Measurements from ENCODE around the gene POLA1.

Gene POLA1

DNA sequence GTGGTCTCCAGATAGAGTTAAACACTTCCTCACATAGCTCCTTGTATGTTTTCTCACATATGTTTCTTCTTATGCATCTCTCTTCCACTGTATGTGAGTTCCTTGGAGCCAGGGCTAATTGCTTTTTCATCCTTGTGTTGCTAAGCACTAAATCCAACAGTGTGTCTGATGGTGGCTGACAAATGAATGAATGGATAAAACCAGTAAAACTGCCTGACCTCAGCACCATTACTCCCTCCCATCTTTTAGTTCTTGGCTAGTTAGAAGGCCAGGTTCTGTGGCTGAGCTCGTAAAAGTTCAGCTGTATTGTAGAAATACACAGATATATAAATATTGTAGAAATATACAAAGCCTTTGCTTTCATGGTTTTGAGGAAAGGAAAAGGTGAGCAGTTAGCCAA lies 271.7 kb downstream of the POLA1 start:
- DNase-seq (ENCODE audit: low read depth in 4 of 4, low spot score in 1 of 4) = no peak

DNA sequence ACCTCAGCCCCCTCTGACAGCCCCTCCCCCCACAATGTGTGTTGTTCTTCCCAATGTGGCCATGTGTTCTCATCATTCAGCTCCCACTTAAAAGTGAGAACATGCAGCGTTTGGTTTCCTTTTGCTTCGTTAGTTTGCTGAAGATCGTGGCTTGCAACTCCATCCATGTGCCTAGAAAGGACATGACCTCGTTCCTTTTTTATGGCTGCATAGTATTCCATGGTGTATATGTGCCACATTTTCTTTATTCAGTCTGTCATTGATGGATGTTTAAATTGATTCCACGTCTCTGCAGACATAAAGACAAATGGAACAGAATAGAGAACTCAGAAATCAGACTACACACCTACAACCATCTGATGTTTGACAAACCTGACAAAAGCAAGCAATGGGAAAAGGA lies 276.1 kb downstream of the POLA1 start:
- no peak for DNase-seq (ENCODE audit: low read depth in 4 of 4, low spot score in 1 of 4)

GRCh38 chrX:24979081-24979480 lies 285.4 kb downstream of the POLA1 start:
- no peak for DNase-seq (ENCODE audit: low read depth in 4 of 4, low spot score in 1 of 4)

DNA sequence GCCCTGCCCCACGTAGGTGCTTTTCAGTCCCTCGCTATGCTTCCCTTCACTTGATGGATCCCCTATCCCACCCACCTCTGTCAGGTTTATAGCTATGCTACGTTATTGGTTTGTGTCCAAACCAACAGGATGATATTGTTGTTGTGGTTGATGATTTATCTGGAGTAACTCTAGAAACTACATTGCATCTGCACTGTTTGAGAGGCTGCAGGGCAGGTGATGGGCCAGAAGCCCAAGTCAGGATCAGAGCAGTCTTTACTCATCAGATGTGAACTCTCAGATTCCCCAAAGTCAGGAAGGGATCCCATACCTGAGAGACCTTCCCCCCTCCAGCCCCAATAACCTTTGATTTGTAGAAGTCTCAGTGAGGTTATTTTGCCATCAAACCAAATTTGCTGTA lies 287.3 kb downstream of the POLA1 start:
- DNase-seq (ENCODE audit: low read depth in 4 of 4, low spot score in 1 of 4) = no peak

- no peak for DNase-seq (ENCODE audit: low read depth in 4 of 4, low spot score in 1 of 4)
Measured at GRCh38 chrX:24982306-24982965, 288.7 kb downstream of the POLA1 start.

- no peak for DNase-seq (ENCODE audit: low read depth in 4 of 4, low spot score in 1 of 4)
Measured at GRCh38 chrX:24983931-24984330, 290.2 kb downstream of the POLA1 start.

GRCh38 chrX:24985120-24985519 lies 291.4 kb downstream of the POLA1 start:
- DNase-seq (ENCODE audit: low read depth in 4 of 4, low spot score in 1 of 4) = no peak

- no peak for DNase-seq (ENCODE audit: low read depth in 4 of 4, low spot score in 1 of 4)
Measured at GRCh38 chrX:24987731-24988130, 294.0 kb downstream of the POLA1 start.

GRCh38 chrX:24988314-24988713 lies 294.6 kb downstream of the POLA1 start:
- no peak for DNase-seq (ENCODE audit: low read depth in 4 of 4, low spot score in 1 of 4)

DNA sequence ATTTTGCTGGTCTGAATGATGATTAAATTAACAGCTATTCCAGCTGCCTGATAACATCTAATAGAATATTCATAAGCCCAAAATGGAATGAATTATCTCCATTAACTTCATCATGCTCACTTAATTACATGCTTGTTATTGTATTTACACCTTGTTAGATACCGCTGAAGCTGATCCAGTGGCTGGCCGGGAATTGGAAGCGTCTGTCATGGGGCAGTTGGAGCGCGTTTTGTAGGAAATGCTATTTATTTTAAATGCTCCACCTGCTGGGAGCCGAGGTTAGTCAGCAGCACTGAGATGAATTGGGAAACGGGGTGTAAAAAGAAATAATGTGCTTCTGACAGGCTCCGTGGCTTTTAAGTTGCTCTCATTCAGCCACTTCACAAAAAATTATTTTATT lies 296.8 kb downstream of the POLA1 start:
- DNase-seq (ENCODE audit: low read depth in 4 of 4, low spot score in 1 of 4) = no peak

- DNase-seq (ENCODE audit: low read depth in 4 of 4, low spot score in 1 of 4) = no peak
Measured at GRCh38 chrX:24993879-24994278, 300.2 kb downstream of the POLA1 start.

DNA sequence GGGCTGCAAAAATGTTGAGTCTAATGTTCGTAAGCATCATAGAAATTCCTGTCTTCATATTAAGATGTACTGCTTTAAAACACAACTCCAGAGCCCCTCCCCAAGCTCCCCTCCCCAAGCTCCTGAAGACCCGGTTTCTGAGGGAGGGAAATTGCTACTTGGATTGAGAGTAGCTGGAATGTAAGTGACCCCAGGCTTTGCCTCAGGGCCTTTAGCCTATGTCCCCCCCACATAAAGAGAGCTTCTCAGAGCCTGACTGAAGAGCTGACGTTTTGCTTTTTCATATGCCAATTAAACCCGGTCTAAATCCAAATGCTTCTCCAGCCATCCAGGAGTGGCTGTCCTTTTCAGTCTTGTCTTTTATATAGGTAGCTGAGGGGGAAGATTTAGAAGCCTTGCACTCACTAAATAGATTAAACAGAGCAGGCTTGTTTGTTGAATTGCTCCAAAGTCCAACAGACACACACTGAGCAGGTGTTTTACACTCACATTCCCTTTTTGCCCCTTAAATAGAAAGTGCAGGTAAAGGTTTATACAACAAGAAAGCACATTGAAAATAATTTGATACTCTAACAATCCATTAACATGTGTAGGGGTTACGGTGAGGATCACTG lies 302.5 kb downstream of the POLA1 start:
- no peak for DNase-seq (ENCODE audit: low read depth in 4 of 4, low spot score in 1 of 4)

GRCh38 chrX:24999511-24999910 lies 305.8 kb downstream of the POLA1 start:
- no peak for DNase-seq (ENCODE audit: low read depth in 4 of 4, low spot score in 1 of 4)

- DNase-seq (ENCODE audit: low read depth in 4 of 4, low spot score in 1 of 4) = no peak
Measured at GRCh38 chrX:25001808-25002660, 308.3 kb downstream of the POLA1 start.

GRCh38 chrX:25002661-25003020 lies 308.9 kb downstream of the POLA1 start:
- DNase-seq (ENCODE audit: low read depth in 4 of 4, low spot score in 1 of 4) = no peak

DNA sequence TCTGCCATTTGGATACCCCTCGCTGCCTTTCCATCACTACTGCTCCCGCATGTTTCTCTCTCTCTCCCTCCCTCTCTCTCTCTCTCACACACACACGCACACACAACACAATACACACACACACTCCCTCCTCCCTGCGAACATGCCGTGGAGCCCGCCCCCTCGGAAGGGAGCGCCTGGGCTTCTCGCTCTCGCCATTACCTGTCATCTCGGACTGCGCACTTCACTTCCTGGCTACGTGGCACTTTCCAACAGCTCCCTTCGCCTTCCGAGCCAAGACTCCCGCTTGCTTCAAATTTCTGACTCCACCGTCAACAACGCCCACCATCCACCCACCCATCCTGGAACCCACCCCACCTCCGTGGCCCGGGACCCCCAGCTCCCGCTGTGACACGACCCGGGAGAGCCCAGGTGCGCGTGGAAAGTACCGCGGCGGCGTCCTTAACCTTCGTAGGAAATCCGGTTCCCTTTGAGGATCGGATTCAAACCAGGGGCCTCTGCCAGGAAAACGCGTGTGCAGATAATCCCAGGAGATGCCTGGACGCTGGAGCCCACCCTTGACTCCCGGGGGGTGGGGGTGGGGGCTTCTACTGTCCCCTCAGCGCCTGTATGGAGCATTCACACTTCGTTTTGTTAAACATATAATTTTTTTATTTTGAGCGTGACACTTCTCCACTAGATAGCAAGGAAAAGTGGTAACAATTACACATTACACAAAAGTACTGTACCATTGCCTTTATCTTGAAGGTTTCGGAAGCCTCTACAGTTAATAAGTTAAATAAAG lies 309.5 kb downstream of the POLA1 start:
- no peak for DNase-seq (ENCODE audit: low read depth in 4 of 4, low spot score in 1 of 4)

DNA sequence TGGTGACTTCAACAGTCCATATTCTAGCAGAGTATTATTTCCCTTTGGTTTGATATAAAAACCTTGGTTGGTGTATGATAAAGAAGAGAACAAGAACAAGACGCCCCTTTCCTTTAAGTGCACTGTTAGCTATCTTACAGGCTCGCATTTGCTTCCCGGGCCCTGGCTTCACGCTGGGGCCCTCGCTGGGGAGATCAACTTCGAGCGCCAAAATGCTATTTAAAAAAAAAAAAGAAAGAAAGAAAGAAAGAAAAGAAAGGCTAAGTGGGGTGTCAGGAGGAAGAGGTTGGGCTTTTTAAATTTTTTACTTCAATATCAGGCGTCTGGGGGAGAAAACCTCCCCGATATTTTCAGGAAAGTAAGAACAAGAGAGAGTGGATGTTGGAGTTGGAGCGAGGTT lies 310.3 kb downstream of the POLA1 start:
- DNase-seq (ENCODE audit: low read depth in 4 of 4, low spot score in 1 of 4) = no peak

DNA sequence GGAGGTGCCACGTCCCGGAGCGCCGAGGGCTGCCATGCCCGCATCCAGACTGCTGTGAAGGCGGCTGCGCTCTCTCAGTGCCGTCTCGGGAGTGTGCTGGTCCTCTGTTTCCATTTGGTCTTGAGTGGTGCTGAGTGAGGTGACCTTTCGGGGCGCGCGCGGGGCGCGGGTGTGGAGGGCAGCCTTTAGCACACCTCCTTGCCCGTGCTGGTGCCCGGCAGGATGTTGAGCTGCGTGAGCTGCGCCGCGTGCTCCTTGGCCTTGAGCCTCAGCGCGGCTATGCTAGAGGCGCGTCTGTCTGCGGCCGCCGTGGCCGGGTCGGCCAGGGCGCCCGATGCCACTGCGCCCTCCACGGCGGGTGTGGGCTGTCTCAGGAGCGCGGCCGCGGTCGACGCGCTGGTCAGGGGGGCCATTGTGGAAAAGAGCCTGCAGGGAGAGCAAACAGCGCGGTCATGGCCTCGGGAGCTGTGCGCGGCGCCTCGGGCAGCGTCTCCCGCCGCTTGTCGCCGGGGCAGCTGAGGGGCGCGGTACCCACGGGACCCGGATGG lies 310.8 kb downstream of the POLA1 start:
- no peak for DNase-seq (ENCODE audit: low read depth in 4 of 4, low spot score in 1 of 4)

DNA sequence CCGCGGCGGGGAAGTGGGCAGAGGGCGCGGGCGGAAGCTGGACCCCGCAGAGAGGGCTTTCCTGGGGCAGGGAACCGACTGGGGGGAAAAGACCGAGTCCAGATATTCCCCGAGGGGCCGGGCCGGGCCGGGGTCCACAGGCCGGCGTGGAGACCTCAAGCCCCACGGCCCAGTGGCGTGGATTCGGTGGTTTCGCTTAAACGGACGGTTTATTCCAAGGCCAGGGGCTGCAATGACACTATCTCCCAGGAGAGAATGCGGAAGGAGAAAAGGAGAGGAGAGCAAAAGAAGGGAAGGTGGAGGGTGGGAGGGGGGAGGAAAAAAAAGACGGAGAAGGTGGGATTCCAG lies 311.3 kb downstream of the POLA1 start:
- DNase-seq (ENCODE audit: low read depth in 4 of 4, low spot score in 1 of 4) = no peak

- no peak for DNase-seq (ENCODE audit: low read depth in 4 of 4, low spot score in 1 of 4)
Measured at GRCh38 chrX:25005382-25006185, 311.9 kb downstream of the POLA1 start.
